Measurements from ENCODE around the gene ARSK.

Gene ARSK

DNA sequence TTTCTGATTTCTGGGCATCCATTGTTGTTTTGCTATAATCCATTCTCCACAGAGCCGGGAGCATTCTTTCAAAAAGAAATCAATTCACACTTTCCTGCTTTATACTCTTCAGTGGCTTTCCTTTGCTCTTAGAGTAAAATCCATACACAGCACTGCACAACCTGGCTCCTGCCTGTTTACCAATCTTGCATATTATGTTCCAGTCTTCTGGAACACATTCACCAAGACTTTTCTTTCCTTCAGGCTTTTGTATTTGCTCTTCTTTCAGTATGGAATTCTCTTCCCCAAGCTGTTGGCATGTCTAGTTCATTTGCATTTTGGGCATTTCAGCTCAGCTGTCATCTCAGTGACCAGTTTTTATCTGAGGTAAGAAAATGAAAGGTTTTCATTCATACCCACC lies 97.9 kb downstream of the ARSK start:
- TF ChIP-seq, protein P1, sequence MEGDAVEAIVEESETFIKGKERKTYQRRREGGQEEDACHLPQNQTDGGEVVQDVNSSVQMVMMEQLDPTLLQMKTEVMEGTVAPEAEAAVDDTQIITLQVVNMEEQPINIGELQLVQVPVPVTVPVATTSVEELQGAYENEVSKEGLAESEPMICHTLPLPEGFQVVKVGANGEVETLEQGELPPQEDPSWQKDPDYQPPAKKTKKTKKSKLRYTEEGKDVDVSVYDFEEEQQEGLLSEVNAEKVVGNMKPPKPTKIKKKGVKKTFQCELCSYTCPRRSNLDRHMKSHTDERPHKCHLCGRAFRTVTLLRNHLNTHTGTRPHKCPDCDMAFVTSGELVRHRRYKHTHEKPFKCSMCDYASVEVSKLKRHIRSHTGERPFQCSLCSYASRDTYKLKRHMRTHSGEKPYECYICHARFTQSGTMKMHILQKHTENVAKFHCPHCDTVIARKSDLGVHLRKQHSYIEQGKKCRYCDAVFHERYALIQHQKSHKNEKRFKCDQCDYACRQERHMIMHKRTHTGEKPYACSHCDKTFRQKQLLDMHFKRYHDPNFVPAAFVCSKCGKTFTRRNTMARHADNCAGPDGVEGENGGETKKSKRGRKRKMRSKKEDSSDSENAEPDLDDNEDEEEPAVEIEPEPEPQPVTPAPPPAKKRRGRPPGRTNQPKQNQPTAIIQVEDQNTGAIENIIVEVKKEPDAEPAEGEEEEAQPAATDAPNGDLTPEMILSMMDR (IDR thresholded peaks at IDR 0.05; ENCODE audit: borderline replicate concordance, extremely low read depth, low read length, poor library complexity, severe bottlenecking): no peak
- TF ChIP-seq EZH2 (IDR thresholded peaks at IDR 0.05; ENCODE audit: borderline replicate concordance, low read depth, low read length, severe bottlenecking): no peak
- Histone ChIP-seq H3K4me2 (ENCODE audit: insufficient read depth, low read length) (no peak overlapping the region), H3K4me3 (ENCODE audit: low read depth in 1 of 2, low read length in 2 of 2) (no peak overlapping the region)

DNA sequence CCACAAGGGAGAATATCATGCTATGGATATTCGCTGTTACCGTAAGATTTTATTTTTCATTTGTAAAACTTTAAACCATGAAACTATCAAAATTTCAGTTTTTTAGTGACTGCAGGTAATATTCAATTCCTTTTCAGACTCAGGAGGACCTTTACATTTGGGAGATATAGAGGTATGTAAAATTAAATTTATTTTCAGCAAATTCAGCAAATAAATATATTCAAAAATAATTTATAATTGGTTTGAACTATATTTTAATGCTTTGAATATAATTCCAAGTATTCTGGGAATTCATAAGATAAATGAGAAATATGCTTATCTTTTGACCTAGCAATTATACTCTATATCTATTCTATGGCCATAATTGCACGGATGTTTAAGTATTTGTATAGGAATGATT lies 99.3 kb downstream of the ARSK start:
- Histone ChIP-seq H3K9me3 (ENCODE audit: insufficient read depth, low read length, severe bottlenecking) (no peaks in the 10 kb centered on the region), H4K20me1 (ENCODE audit: insufficient read depth, low read length) (no peaks in the 10 kb centered on the region), H3K27me3 (ENCODE audit: insufficient read depth, low read length, poor library complexity) (no peaks in the 10 kb centered on the region), H3K4me2 (ENCODE audit: insufficient read depth, low read length) (no peak overlapping the region), H3K4me3 (ENCODE audit: low read depth in 1 of 2, low read length in 2 of 2) (no peak overlapping the region), H3K36me3 (ENCODE audit: insufficient read depth, low read length) (no peaks in the 10 kb centered on the region), H3K9ac (ENCODE audit: low read depth, low read length) (no peak overlapping the region), H3K4me1 (ENCODE audit: insufficient read depth, low read length) (peaks cover 7% of the 10 kb centered on the region; the same call in 1 of the 2 replicates), H3K27ac (ENCODE audit: low read length) (no peak overlapping the region), H2AFZ (ENCODE audit: low read depth, low read length) (no peak overlapping the region), H3K79me2 (ENCODE audit: insufficient read depth, low read length) (no peaks in the 10 kb centered on the region)
- ATAC-seq (ENCODE audit: insufficient read depth, low read depth) (no peak), DNase-seq (no peak)
- TF ChIP-seq, protein P1 (IDR thresholded peaks at IDR 0.05; ENCODE audit: borderline replicate concordance, extremely low read depth, low read length, poor library complexity, severe bottlenecking): no peak
- TF ChIP-seq EZH2 (IDR thresholded peaks at IDR 0.05; ENCODE audit: borderline replicate concordance, low read depth, low read length, severe bottlenecking): no peak

More for the DNA sequence above, 97.9 kb downstream of the ARSK start:
- no peak overlapping the region for H3K9ac ChIP-seq (ENCODE audit: low read depth, low read length)
- H3K4me1 ChIP-seq (ENCODE audit: insufficient read depth, low read length): peaks cover 15% of the 10 kb centered on the region
- H3K9me3 ChIP-seq (ENCODE audit: insufficient read depth, low read length, severe bottlenecking): no peaks in the 10 kb centered on the region
- no peak for ATAC-seq (ENCODE audit: insufficient read depth, low read depth)
- no peaks in the 10 kb centered on the region for H3K27me3 ChIP-seq (ENCODE audit: insufficient read depth, low read length, poor library complexity)
- H3K79me2 ChIP-seq (ENCODE audit: insufficient read depth, low read length): no peaks in the 10 kb centered on the region
- no peak overlapping the region for H2AFZ ChIP-seq (ENCODE audit: low read depth, low read length)
- DNase-seq: no peak
- H3K27ac ChIP-seq (ENCODE audit: low read length): no peak overlapping the region
- no peaks in the 10 kb centered on the region for H3K36me3 ChIP-seq (ENCODE audit: insufficient read depth, low read length)
- no peaks in the 10 kb centered on the region for H4K20me1 ChIP-seq (ENCODE audit: insufficient read depth, low read length)
